Peyer's patch (tissue), 4 donors: ENCODE data around the gene THRAP3.

Source experiments
- POLR2A ChIP-seq, 2 donors: fragments of 450-650 bp; IDR thresholded peaks; one replicate each; pipeline ENCODE4 v1.5.1; 2017; ENCODE audit warnings: antibody characterized with exemption in 2 of 2, mild to moderate bottlenecking in 2 of 2, moderate library complexity in 2 of 2
- TF ChIP-seq, protein P1 (sequence below), 6 experiments: fragments of 450-650 bp in 4 of 6; fragments of 200-600 bp in 2 of 6; sonication (generic) in 1 of 6; IDR thresholded peaks; one replicate each; pipeline ENCODE4 v1.5.1; 2017 to 2019; ENCODE audit warnings: antibody characterized with exemption in 6 of 6, mild to moderate bottlenecking in 3 of 6, moderate library complexity in 1 of 6

DNA sequence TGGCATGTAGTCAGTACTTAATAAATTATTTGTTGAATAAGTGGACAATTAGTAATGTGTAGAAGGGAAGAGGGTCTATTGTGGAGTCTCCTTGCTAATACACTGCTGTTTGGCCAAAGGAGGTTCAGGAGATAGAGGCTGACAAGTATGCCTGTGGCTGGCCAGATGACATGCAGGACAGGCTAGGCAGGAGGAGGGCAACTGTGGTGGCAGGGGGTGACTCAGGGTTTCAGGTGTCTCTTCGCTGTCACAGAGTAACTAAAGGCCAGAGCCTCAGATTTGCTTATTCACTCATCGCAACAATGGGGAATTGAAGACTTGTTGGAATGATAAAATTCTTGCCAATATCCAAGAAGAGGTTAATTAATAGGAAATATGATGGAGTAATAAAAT lies 33.1 kb downstream of the THRAP3 start:
- TF ChIP-seq, protein P1, sequence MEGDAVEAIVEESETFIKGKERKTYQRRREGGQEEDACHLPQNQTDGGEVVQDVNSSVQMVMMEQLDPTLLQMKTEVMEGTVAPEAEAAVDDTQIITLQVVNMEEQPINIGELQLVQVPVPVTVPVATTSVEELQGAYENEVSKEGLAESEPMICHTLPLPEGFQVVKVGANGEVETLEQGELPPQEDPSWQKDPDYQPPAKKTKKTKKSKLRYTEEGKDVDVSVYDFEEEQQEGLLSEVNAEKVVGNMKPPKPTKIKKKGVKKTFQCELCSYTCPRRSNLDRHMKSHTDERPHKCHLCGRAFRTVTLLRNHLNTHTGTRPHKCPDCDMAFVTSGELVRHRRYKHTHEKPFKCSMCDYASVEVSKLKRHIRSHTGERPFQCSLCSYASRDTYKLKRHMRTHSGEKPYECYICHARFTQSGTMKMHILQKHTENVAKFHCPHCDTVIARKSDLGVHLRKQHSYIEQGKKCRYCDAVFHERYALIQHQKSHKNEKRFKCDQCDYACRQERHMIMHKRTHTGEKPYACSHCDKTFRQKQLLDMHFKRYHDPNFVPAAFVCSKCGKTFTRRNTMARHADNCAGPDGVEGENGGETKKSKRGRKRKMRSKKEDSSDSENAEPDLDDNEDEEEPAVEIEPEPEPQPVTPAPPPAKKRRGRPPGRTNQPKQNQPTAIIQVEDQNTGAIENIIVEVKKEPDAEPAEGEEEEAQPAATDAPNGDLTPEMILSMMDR (IDR thresholded peaks at IDR 0.05) = no peak
- no peak for TF ChIP-seq POLR2A (IDR thresholded peaks at IDR 0.05)
